MCF 10A (cell line): ENCODE results near the gene HMBS. TPM values are rescaled to one million over a fixed set of nuclear protein-coding genes. Genes with fewer than 3 reads are reported as not detected.

ENCODE experiments used
- BruUV-seq: library from RNA; stranded (reverse); fragments of 400-500 nt; replicated peaks from 2 replicates; lab custom pipeline; 2021; lab: Mats Ljungman, UMichigan
- CTCF ChIA-PET: fragments of 300-600 bp; sonication (Branson Sonifier 250); formaldehyde crosslinking; extraction: SDS; loops from one replicate; lab custom pipeline; 2021; ENCODE audit warnings: antibody characterized with exemption, inconsistent platforms; lab: Yijun Ruan, JAX
- POLR2A ChIA-PET: fragments of 300-600, 350-650 bp; sonication (Branson Sonifier 250); formaldehyde crosslinking; extraction: SDS; loops from one replicate; lab custom pipeline; 2020; ENCODE audit warnings: antibody characterized with exemption, inconsistent platforms; lab: Yijun Ruan, JAX
- DNase-seq: peaks from one replicate; pipeline ENCODE4 v3.0.0-alpha.2; 2018; ENCODE audit not compliant: unreplicated experiment
- H3K27ac Mint-ChIP-seq: one replicate; pipeline ENCODE4 v1.8.0; 2022; ENCODE audit warnings: mild to moderate bottlenecking, low read depth, mixed read lengths; ENCODE audit not compliant: unreplicated experiment
- H3K27me3 Mint-ChIP-seq: one replicate; pipeline ENCODE4 v1.8.0; 2022; ENCODE audit warnings: mixed read lengths; ENCODE audit not compliant: insufficient read depth, unreplicated experiment
- H3K36me3 Mint-ChIP-seq: one replicate; pipeline ENCODE4 v1.8.0; 2022; ENCODE audit warnings: mild to moderate bottlenecking, moderate library complexity, mixed read lengths; ENCODE audit not compliant: insufficient read depth, unreplicated experiment
- H3K4me1 Mint-ChIP-seq: one replicate; pipeline ENCODE4 v1.8.0; 2022; ENCODE audit warnings: mixed read lengths; ENCODE audit not compliant: insufficient read depth, unreplicated experiment
- H3K4me3 Mint-ChIP-seq: one replicate; pipeline ENCODE4 v1.8.0; 2022; ENCODE audit warnings: mild to moderate bottlenecking, moderate library complexity, mixed read lengths; ENCODE audit not compliant: unreplicated experiment
- H3K9me3 Mint-ChIP-seq: one replicate; pipeline ENCODE4 v1.8.0; 2022; ENCODE audit warnings: mixed read lengths; ENCODE audit not compliant: unreplicated experiment
- CTCF ChIP-seq: fragments of 200-600 bp; IDR thresholded peaks from one replicate; pipeline ENCODE4 v1.8.0; 2022; ENCODE audit warnings: antibody characterized with exemption, mild to moderate bottlenecking; ENCODE audit not compliant: unreplicated experiment
- intact Hi-C: fragments of 100-400 bp; cut with micrococcal nuclease; formaldehyde crosslinking; loops from 2 replicates; pipeline ENCODE4 v1.14.1; 2022
- total RNA-seq: library from RNA; stranded (reverse); gene quantifications from 2 replicates; pipeline ENCODE4 v1.2.3, GENCODE V29; 2022

Gene HMBS
- total RNA-seq, 1 experiment from 2014 or later = 51.3 TPM

DNA sequence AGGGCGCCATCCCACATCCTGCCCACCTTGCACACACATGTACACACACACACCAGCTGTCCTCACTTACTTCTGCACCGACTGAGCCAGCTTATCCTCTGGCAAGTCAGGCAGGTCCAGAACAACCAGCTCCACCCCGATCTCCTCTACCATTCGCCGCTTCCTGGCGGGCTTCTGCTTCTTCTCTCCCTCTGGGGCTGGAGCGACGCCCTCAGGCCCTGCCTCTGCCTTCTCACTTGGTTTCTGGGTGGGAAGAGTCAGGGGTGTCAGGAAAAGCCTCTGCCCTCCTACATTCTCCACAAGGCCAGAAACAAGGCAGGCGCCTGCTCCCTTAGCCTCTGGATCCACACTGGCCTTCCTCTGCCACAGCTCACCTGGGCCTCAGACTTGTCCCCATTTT lies 36.0 kb upstream of the HMBS start:
- BruUV-seq = no TSS peak
- no peak overlapping the region for H3K4me3 Mint-ChIP-seq

GRCh38 chr11:119049081-119049480 lies 35.6 kb upstream of the HMBS start:
- no peak for DNase-seq
- no peaks in the 10 kb centered on the region for H3K27me3 Mint-ChIP-seq
- H3K27ac Mint-ChIP-seq = no peak overlapping the region
- peaks cover 11% of the 10 kb centered on the region for H3K4me1 Mint-ChIP-seq
- intact Hi-C loops = no loop called here
- peaks cover 94% of the 10 kb centered on the region for H3K36me3 Mint-ChIP-seq
- H3K9me3 Mint-ChIP-seq = no peaks in the 10 kb centered on the region
- BruUV-seq = no TSS peak
- no peak overlapping the region for H3K4me3 Mint-ChIP-seq
- POLR2A ChIA-PET = no interaction called here
- CTCF ChIA-PET = interaction anchor here (0.7 to 0.9 kb wide), 2 partner anchors 35 to 148 kb away, joined by 4 read pairs; no protein-coding TSS in a partner anchor
- TF ChIP-seq CTCF = no peak

More for the DNA sequence above, 36.0 kb upstream of the HMBS start:
- Mint-ChIP-seq H3K27ac (no peak overlapping the region), H3K4me1 (peaks cover 7% of the 10 kb centered on the region), H3K36me3 (peaks cover 94% of the 10 kb centered on the region), H3K27me3 (no peaks in the 10 kb centered on the region), H3K9me3 (no peaks in the 10 kb centered on the region)
- POLR2A ChIA-PET = interaction anchor here (0.5 kb wide), 1 partner anchor 257 kb away, joined by 3 read pairs; no protein-coding TSS in a partner anchor
- TF ChIP-seq CTCF = no peak
- CTCF ChIA-PET = interaction anchor here (0.7 to 1.7 kb wide), 3 partner anchors 14 to 148 kb away, joined by 4 to 6 read pairs (median 4); no protein-coding TSS in a partner anchor
- DNase-seq = no peak
- intact Hi-C loops = no loop called here

- intact Hi-C loops = no loop called here
- TF ChIP-seq CTCF = no peak
- H3K36me3 Mint-ChIP-seq = peaks cover 87% of the 10 kb centered on the region
- no peak for DNase-seq
- no peak overlapping the region for H3K4me3 Mint-ChIP-seq
- H3K27me3 Mint-ChIP-seq = no peaks in the 10 kb centered on the region
- peaks cover 19% of the 10 kb centered on the region for H3K4me1 Mint-ChIP-seq
- no peak overlapping the region for H3K27ac Mint-ChIP-seq
- H3K9me3 Mint-ChIP-seq = no peaks in the 10 kb centered on the region
- CTCF ChIA-PET = no interaction called here
- no TSS peak for BruUV-seq
- POLR2A ChIA-PET = interaction anchor here (0.7 kb wide), 3 partner anchors 33 to 826 kb away, joined by 3 to 4 read pairs (median 3); partner anchors contain the start of genes HMBS and TRAPPC4
Measured at GRCh38 chr11:119051440-119052162, 33.1 kb upstream of the HMBS start.

- H3K36me3 Mint-ChIP-seq = peaks cover 87% of the 10 kb centered on the region
- TF ChIP-seq CTCF = no peak
- peaks cover 19% of the 10 kb centered on the region for H3K4me1 Mint-ChIP-seq
- no peak overlapping the region for H3K4me3 Mint-ChIP-seq
- intact Hi-C loops = no loop called here
- no peak overlapping the region for H3K27ac Mint-ChIP-seq
- CTCF ChIA-PET = no interaction called here
- TSS peak; percentile 5 for BruUV-seq
- POLR2A ChIA-PET = no interaction called here
- H3K9me3 Mint-ChIP-seq = no peaks in the 10 kb centered on the region
- DNase-seq = no peak
- no peaks in the 10 kb centered on the region for H3K27me3 Mint-ChIP-seq
Measured at GRCh38 chr11:119052163-119052814, 32.4 kb upstream of the HMBS start.
